Glutamatergic neuron (in vitro differentiated cells): ENCODE measurements around the gene COBL. TPM values are rescaled to one million over a fixed set of nuclear protein-coding genes. Genes with fewer than 3 reads are reported as not detected.

Experiments
- DNase-seq: peaks from one replicate; pipeline ENCODE4 v3.0.0; 2022
- H3K27ac Mint-ChIP-seq: one replicate; pipeline ENCODE4 v1.8.0; 2020; ENCODE audit warnings: mild to moderate bottlenecking, mixed read lengths, inconsistent platforms; ENCODE audit not compliant: unreplicated experiment
- H3K27me3 Mint-ChIP-seq: one replicate; pipeline ENCODE4 v1.8.0; 2020; ENCODE audit warnings: mild to moderate bottlenecking, moderate library complexity, mixed read lengths, inconsistent platforms; ENCODE audit not compliant: unreplicated experiment
- H3K36me3 Mint-ChIP-seq: one replicate; pipeline ENCODE4 v1.8.0; 2020; ENCODE audit warnings: mild to moderate bottlenecking, mixed read lengths, inconsistent platforms; ENCODE audit not compliant: unreplicated experiment
- H3K4me1 Mint-ChIP-seq: one replicate; pipeline ENCODE4 v1.8.0; 2020; ENCODE audit warnings: mild to moderate bottlenecking, low read depth, mixed read lengths, inconsistent platforms; ENCODE audit not compliant: unreplicated experiment
- H3K4me3 Mint-ChIP-seq: one replicate; pipeline ENCODE4 v1.8.0; 2020; ENCODE audit warnings: mild to moderate bottlenecking, mixed read lengths, inconsistent platforms; ENCODE audit not compliant: unreplicated experiment
- H3K9me3 Mint-ChIP-seq: one replicate; pipeline ENCODE4 v1.8.0; 2020; ENCODE audit warnings: mild to moderate bottlenecking, moderate library complexity, mixed read lengths, inconsistent platforms; ENCODE audit not compliant: unreplicated experiment
- total RNA-seq: library from RNA; stranded (reverse); fragmentation: NEBNext Ultra II Directional; extraction: Animal tissue kit (Norgen Biotek cat#: 25700); gene quantifications from one replicate; pipeline ENCODE4 v1.2.1, GENCODE V29; 2021; ENCODE audit not compliant: unreplicated experiment
- TF ChIP-seq, protein P1 (sequence below): fragments of 200-600 bp; sonication (generic); IDR thresholded peaks from one replicate; pipeline ENCODE4 v1.5.0; 2021; ENCODE audit not compliant: partially characterized antibody, unreplicated experiment

COBL gene
- total RNA-seq, 1 donor from 2014 or later: 3.3 TPM

DNA sequence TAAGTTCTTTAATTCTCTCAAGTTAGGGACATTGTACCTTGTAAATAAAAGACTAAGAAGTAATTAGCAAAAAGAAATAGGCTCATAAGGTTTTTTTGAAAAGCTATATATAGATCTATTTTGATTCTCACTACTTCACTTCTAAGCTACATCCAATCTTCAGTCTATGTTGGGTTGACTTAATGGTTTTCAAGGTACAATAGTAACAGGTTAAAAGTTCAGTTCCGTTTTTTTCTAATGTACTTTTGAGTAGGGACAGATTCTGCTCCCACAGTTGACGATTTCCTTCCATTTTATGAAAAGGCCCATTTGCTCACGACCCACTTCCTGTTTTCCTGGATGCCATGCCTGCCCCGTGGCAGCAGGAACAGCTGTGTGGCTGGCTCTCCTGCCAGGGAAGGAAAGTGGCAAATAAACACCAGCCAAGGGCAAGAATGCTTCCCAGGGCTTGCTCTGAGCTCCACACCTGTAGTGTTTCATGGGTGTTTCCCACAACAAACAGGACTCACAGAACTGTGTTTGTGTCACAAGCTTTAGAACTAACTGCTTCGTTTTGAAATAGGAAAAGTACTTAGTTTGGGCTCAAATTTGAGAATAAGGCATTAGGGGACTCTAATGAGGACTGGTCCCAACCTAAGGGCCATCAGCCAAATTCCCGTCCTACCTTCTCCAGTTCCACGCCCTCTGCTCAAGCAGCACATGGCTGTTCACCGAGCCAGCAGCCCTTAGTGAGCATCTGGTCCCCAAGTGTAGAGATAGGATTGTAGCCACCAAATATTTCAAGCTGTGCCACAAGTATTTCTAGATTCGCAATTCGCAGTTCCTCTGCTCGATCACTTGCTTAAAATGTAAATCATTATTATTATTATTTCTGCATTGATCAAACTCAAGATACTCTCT lies 240.7 kb downstream of the COBL start:
- Mint-ChIP-seq H3K4me1 (peaks cover 12% of the 10 kb centered on the region), H3K36me3 (no peaks in the 10 kb centered on the region), H3K27ac (no peak overlapping the region), H3K27me3 (no peaks in the 10 kb centered on the region), H3K4me3 (no peak overlapping the region), H3K9me3 (peaks cover 2% of the 10 kb centered on the region)
- DNase-seq: no peak
- TF ChIP-seq, protein P1, sequence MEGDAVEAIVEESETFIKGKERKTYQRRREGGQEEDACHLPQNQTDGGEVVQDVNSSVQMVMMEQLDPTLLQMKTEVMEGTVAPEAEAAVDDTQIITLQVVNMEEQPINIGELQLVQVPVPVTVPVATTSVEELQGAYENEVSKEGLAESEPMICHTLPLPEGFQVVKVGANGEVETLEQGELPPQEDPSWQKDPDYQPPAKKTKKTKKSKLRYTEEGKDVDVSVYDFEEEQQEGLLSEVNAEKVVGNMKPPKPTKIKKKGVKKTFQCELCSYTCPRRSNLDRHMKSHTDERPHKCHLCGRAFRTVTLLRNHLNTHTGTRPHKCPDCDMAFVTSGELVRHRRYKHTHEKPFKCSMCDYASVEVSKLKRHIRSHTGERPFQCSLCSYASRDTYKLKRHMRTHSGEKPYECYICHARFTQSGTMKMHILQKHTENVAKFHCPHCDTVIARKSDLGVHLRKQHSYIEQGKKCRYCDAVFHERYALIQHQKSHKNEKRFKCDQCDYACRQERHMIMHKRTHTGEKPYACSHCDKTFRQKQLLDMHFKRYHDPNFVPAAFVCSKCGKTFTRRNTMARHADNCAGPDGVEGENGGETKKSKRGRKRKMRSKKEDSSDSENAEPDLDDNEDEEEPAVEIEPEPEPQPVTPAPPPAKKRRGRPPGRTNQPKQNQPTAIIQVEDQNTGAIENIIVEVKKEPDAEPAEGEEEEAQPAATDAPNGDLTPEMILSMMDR: no peak

DNA sequence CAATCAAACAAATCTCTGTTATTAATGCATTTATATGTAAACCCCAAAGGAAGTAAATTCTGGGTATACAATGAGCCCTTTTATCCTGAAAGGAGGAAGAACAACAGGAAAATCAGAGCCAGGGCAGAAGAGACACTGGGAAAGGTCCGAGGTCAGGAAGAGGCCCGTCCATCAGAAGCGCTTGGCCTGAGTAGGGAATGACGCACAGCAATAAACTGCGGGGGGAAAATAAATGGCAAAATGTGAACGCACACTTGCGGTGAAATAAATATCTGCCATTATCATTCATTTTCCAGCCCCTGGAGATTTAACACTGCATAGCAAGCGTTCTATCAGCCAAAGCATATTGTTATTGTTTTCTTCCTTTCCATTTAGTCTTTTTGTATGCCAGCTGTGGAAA lies 243.4 kb downstream of the COBL start:
- Mint-ChIP-seq H3K36me3 (no peaks in the 10 kb centered on the region), H3K4me3 (no peak overlapping the region), H3K27ac (no peak overlapping the region), H3K9me3 (no peaks in the 10 kb centered on the region), H3K4me1 (no peaks in the 10 kb centered on the region), H3K27me3 (no peaks in the 10 kb centered on the region)
- no peak for DNase-seq
- TF ChIP-seq, protein P1: no peak

DNA sequence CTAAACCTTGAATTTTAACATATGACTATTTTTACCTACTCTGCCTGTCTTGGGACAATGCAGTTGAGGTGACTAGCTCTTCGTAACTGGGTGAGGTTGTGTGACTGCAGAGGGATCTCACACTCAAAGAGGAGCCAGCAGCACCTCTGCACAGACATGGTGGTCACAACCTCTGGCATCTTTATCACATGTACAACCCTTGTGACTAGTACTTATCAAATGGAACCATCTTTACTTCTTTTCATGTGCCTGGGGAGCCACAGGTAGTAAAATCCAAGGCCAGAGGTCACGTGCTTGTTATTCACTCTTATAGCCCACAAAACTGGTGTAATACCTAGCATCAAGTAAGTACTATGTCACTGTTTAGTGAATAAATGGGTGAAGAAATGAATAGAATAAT lies 244.3 kb downstream of the COBL start:
- no peaks in the 10 kb centered on the region for H3K36me3 Mint-ChIP-seq

DNA sequence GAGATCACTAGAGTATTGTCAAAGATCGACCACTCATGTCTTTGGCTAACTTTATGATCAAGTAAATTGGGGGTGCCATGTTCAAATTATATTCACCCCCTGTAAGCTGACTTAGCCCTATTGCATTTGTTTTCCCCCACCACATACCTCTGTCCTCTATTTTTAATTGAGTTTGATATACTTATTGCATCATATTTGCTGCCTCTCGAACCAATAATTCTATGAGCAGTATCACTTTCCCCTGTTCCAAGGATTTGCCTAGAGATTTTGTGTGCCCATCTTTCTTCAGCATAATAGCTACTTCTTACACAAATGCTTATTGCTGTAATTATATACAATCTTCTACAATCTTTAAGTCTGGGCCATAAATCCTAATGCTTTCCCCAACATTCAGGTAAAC lies 245.2 kb downstream of the COBL start:
- H3K27me3 Mint-ChIP-seq: no peaks in the 10 kb centered on the region
- DNase-seq: no peak
- no peaks in the 10 kb centered on the region for H3K4me1 Mint-ChIP-seq
- H3K4me3 Mint-ChIP-seq: no peak overlapping the region
- TF ChIP-seq, protein P1: no peak
- H3K36me3 Mint-ChIP-seq: no peaks in the 10 kb centered on the region
- no peak overlapping the region for H3K27ac Mint-ChIP-seq
- no peaks in the 10 kb centered on the region for H3K9me3 Mint-ChIP-seq

More for the DNA sequence above, 244.3 kb downstream of the COBL start:
- H3K4me3 Mint-ChIP-seq: no peak overlapping the region
- H3K27ac Mint-ChIP-seq: no peak overlapping the region
- no peaks in the 10 kb centered on the region for H3K4me1 Mint-ChIP-seq
- no peak for DNase-seq
- no peaks in the 10 kb centered on the region for H3K27me3 Mint-ChIP-seq
- no peaks in the 10 kb centered on the region for H3K9me3 Mint-ChIP-seq
- TF ChIP-seq, protein P1: no peak

DNA sequence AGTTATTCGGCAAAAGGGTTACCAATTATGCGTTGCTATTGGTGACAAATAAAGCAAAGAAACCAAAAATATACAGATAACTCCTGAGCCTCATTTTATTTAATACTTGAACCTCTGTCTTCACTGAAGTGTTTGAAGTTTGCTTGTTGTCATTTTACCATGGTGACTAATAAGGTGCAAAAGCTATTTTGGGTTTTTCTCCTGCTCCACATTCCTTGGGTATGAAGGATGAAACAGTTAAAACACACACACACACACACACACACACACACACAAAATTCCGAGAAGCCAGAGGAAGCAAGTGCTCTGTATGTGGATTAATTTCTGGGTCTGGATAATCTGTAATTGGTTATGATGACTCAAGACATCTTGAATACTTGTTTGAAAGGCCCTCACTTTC lies 246.5 kb downstream of the COBL start:
- TF ChIP-seq, protein P1: no peak

More for the DNA sequence above, 246.5 kb downstream of the COBL start:
- H3K4me1 Mint-ChIP-seq: no peaks in the 10 kb centered on the region
- no peak overlapping the region for H3K27ac Mint-ChIP-seq
- no peak overlapping the region for H3K4me3 Mint-ChIP-seq
- H3K9me3 Mint-ChIP-seq: no peaks in the 10 kb centered on the region
- no peaks in the 10 kb centered on the region for H3K27me3 Mint-ChIP-seq
- DNase-seq: no peak
- no peaks in the 10 kb centered on the region for H3K36me3 Mint-ChIP-seq
